Stimulated activated CD4-positive, alpha-beta T cell treated with anti-CD3 and anti-CD28 coated beads, Interleukin-15, amount 100 ng/mL, for 1 hour (primary cell): ENCODE measurements around the gene ARMC2.
"Not testable (repeated sequence)": the region's sequence is repeated elsewhere in the genome, so short reads cannot be mapped to it uniquely, and the experiment has no call there.

Experiments used
- DNase-seq, 2 donors: peaks; one replicate each; pipeline ENCODE4 v3.0.0-alpha.2; 2020; ENCODE audit warnings: low read depth in 1 of 2, low spot score in 1 of 2

The ARMC2 gene

GRCh38 chr6:108914235-108915022, 66.2 kb downstream of the ARMC2 start:
- no peak for DNase-seq

- DNase-seq: no peak
These were observed 67.0 kb downstream of the ARMC2 start for GRCh38 chr6:108915258-108915657.

- DNase-seq: no peak
These were observed 67.9 kb downstream of the ARMC2 start for GRCh38 chr6:108916026-108916686.

GRCh38 chr6:108920751-108921150, 72.5 kb downstream of the ARMC2 start:
- DNase-seq: no peak

GRCh38 chr6:108921547-108922361, 73.5 kb downstream of the ARMC2 start:
- DNase-seq: no peak

GRCh38 chr6:108922499-108922898, 74.3 kb downstream of the ARMC2 start:
- DNase-seq: no peak

- DNase-seq: no peak
These were observed 79.7 kb downstream of the ARMC2 start for GRCh38 chr6:108927927-108928326.

- DNase-seq: no peak
These were observed 80.4 kb downstream of the ARMC2 start for GRCh38 chr6:108928650-108929049.

GRCh38 chr6:108931090-108931489, 82.9 kb downstream of the ARMC2 start:
- not testable (repeated sequence) for DNase-seq

- DNase-seq: no peak
These were observed 88.9 kb downstream of the ARMC2 start for GRCh38 chr6:108937170-108937569.

GRCh38 chr6:108940741-108941140, 92.5 kb downstream of the ARMC2 start:
- no peak for DNase-seq

GRCh38 chr6:108941281-108941680, 93.1 kb downstream of the ARMC2 start:
- DNase-seq: no peak

GRCh38 chr6:108941859-108942258, 93.6 kb downstream of the ARMC2 start:
- no peak for DNase-seq

GRCh38 chr6:108942556-108943492, 94.6 kb downstream of the ARMC2 start:
- DNase-seq: peak; percentile 26 to 37

GRCh38 chr6:108944071-108944470, 95.8 kb downstream of the ARMC2 start:
- DNase-seq: no peak

- no peak for DNase-seq
These were observed 96.8 kb downstream of the ARMC2 start for GRCh38 chr6:108944707-108945680.

- DNase-seq: no peak
These were observed 97.5 kb downstream of the ARMC2 start for GRCh38 chr6:108945681-108946159.

- DNase-seq: no peak
These were observed 98.5 kb downstream of the ARMC2 start for GRCh38 chr6:108946695-108947094.

GRCh38 chr6:108947114-108947854, 99.1 kb downstream of the ARMC2 start:
- no peak for DNase-seq
